HepG2 (cell line): Measurements from ENCODE around the gene OR5B21. TPM values are rescaled to one million over a fixed set of nuclear protein-coding genes. Genes with fewer than 3 reads are reported as not detected.

Experiments used
- ATAC-seq: fragments of 200-7000 bp; cut with Tn5 transposase; 3 replicates; pipeline ENCODE4 v1.9.1; 2020; ENCODE audit warnings: mild to moderate bottlenecking, moderate library complexity
- Bru-seq: library from RNA; stranded (reverse); fragments of 400-500 nt; gene quantifications from one replicate; lab custom pipeline; 2021; lab: Mats Ljungman, UMichigan
- BruChase-seq, 2 experiments: library from RNA; stranded (reverse); fragments of 400-500 nt; gene quantifications; one replicate each; lab custom pipeline; 2021; lab: Mats Ljungman, UMichigan
- BruUV-seq: library from RNA; stranded (reverse); fragments of 400-500 nt; replicated peaks from 2 replicates; lab custom pipeline; 2021; lab: Mats Ljungman, UMichigan
- CTCF ChIA-PET: fragments of 300-600 bp; formaldehyde crosslinking; extraction: SDS; loops from one replicate; lab custom pipeline; 2021; ENCODE audit warnings: low total read pairs, inconsistent platforms, low intra/inter-chr PET ratio; lab: Yijun Ruan, JAX
- POLR2A ChIA-PET: fragments of 350-600 bp; sonication (Branson Sonifier 250); formaldehyde crosslinking; loops from one replicate; lab custom pipeline; 2020; ENCODE audit warnings: antibody characterized with exemption, inconsistent platforms; lab: Yijun Ruan, JAX
- DNase-seq: peaks from one replicate; pipeline ENCODE4 v3.0.0-alpha.2; 2015; ENCODE audit warnings: low spot score
- FAIRE-seq: peaks from 3 replicates; lab custom pipeline; 2011; peaks lifted over from hg19 to GRCh38; lab: Jason Lieb, UNC
- H2AFZ ChIP-seq: one replicate; pipeline ENCODE4 v1.6.1; 2011; ENCODE audit warnings: low read length, inconsistent platforms
- H3K27ac ChIP-seq: fragments of 300-600 bp; 3 replicates; pipeline ENCODE4 v1.8.0; 2011; ENCODE audit warnings: mixed run types, mild to moderate bottlenecking, mixed read lengths, low read length, inconsistent platforms; ENCODE audit not compliant: insufficient read depth; ENCODE audit errors: extremely low read length
- H3K27me3 ChIP-seq, 2 experiments: fragments of 200-600 bp in 1 of 2; 2 replicates in 1 of 2; 3 replicates in 1 of 2; pipeline versions ENCODE4 v1.6.0 to v1.8.0; 2011; ENCODE audit warnings: low read length in 2 of 2, mild to moderate bottlenecking in 2 of 2, moderate library complexity in 2 of 2, inconsistent platforms in 1 of 2; ENCODE audit not compliant: insufficient read depth in 2 of 2, control insufficient read depth in 1 of 2
- H3K36me3 ChIP-seq, 2 experiments: fragments of 200-600 bp in 1 of 2; replicated peaks in 1 of 2; 2 replicates in 1 of 2; 3 replicates in 1 of 2; pipeline versions ENCODE4 v1.5.1 to v1.8.0; 2011; ENCODE audit warnings: low read length in 2 of 2, inconsistent platforms in 1 of 2; ENCODE audit not compliant: insufficient read depth in 2 of 2, control insufficient read depth in 1 of 2
- H3K4me1 ChIP-seq: 2 replicates; pipeline ENCODE4 v1.5.1; 2012; ENCODE audit warnings: low read length, inconsistent platforms; ENCODE audit not compliant: insufficient read depth
- H3K4me2 ChIP-seq: 2 replicates; pipeline ENCODE4 v1.6.0; 2011; ENCODE audit warnings: low read depth, low read length, inconsistent platforms
- H3K4me3 ChIP-seq, 3 experiments: fragments of 200-600 bp in 1 of 3; sonication (generic), shearing (Covaris generic) in 1 of 3; replicated peaks in 1 of 3; 2 replicates each; pipeline ENCODE4 v1.5.1; 2011 to 2016; ENCODE audit warnings: low read length in 3 of 3, inconsistent platforms in 2 of 3, low read depth in 2 of 3, mild to moderate bottlenecking in 2 of 3, control low read depth in 1 of 3, mixed read lengths in 1 of 3; ENCODE audit not compliant: insufficient read depth in 1 of 3
- H3K79me2 ChIP-seq: one replicate; pipeline ENCODE4 v1.6.1; 2011; ENCODE audit warnings: low read length, inconsistent platforms; ENCODE audit not compliant: insufficient read depth
- H3K9ac ChIP-seq: 2 replicates; pipeline ENCODE4 v1.6.0; 2011; ENCODE audit warnings: mild to moderate bottlenecking, low read depth, low read length, inconsistent platforms; ENCODE audit not compliant: insufficient read depth
- H3K9me3 ChIP-seq: 2 replicates; pipeline ENCODE4 v1.5.1; 2012; ENCODE audit warnings: mild to moderate bottlenecking, low read length
- H4K20me1 ChIP-seq: 2 replicates; pipeline ENCODE4 v1.6.0; 2011; ENCODE audit warnings: inconsistent platforms, mild to moderate bottlenecking, low read length, moderate library complexity; ENCODE audit not compliant: insufficient read depth
- ERF ChIP-seq: IDR thresholded peaks from 2 replicates; pipeline ENCODE4 v1.6.1; 2018; ENCODE audit warnings: missing biosample characterization, missing genetic modification reagents
- IKZF1 ChIP-seq: fragments of 450-650 bp; IDR thresholded peaks from 2 replicates; pipeline ENCODE4 v1.7.1; 2016
- JARID2 ChIP-seq: sonication (generic); formaldehyde crosslinking; IDR thresholded peaks from 2 replicates; pipeline ENCODE4 v1.8.1; 2023; ENCODE audit warnings: missing genetic modification reagents, inconsistent platforms; ENCODE audit not compliant: insufficient replicate concordance
- KDM2A ChIP-seq: sonication (generic); formaldehyde crosslinking; IDR thresholded peaks from 2 replicates; pipeline ENCODE4 v1.4.0; 2020; ENCODE audit warnings: low read depth, missing genetic modification reagents, borderline replicate concordance
- MAZ ChIP-seq, 2 experiments: sonication (generic) in 1 of 2; formaldehyde crosslinking in 1 of 2; IDR thresholded peaks; 2 replicates each; pipeline versions ENCODE4 v1.5.0 to v1.6.1; 2012 to 2020; ENCODE audit warnings: low read depth in 2 of 2, mild to moderate bottlenecking in 2 of 2, borderline replicate concordance in 1 of 2, improper control_type of control experiment in 1 of 2, low read length in 1 of 2, missing genetic modification reagents in 1 of 2, moderate library complexity in 1 of 2
- RNF2 ChIP-seq: fragments of 450-650 bp; conservative IDR thresholded peaks from 2 replicates; pipeline ENCODE4 v1.6.1; 2016; ENCODE audit warnings: low read depth
- ZBTB21 ChIP-seq: sonication (generic); formaldehyde crosslinking; IDR thresholded peaks from 2 replicates; pipeline ENCODE4 v1.4.0; 2020; ENCODE audit warnings: missing genetic modification reagents
- ZFP90 ChIP-seq: sonication (generic); formaldehyde crosslinking; IDR thresholded peaks from 2 replicates; pipeline ENCODE4 v1.8.0; 2022; ENCODE audit warnings: missing genetic modification reagents, mild to moderate bottlenecking, inconsistent platforms, borderline replicate concordance
- ZFYVE20 ChIP-seq: sonication (generic); formaldehyde crosslinking; IDR thresholded peaks from 2 replicates; pipeline ENCODE4 v1.8.0; 2023; ENCODE audit warnings: low read depth, mild to moderate bottlenecking, moderate library complexity, missing genetic modification reagents, borderline replicate concordance
- WGBS: methylation state at CpG from one replicate; pipeline ENCODE4 v1.1.6; 2017; ENCODE audit warnings: low lambda C conversion rate; 5-methylcytosine and 5-hydroxymethylcytosine counted together
- in situ Hi-C: cut with HindIII; loops from 2 replicates; pipeline ENCODE4 v1.10.0; 2017; ENCODE audit warnings: low pct_unique_long_range_greater_than_20kb; ENCODE audit not compliant: extremely low pct_ligation_motif_present
- intact Hi-C: fragments of 100-400 bp; cut with micrococcal nuclease; formaldehyde crosslinking; loops from one replicate; pipeline ENCODE4 v1.10.0; 2022; ENCODE audit not compliant: unreplicated experiment
- long read RNA-seq, 2 experiments: library from RNA in 1 of 2; library from polyadenylated mRNA in 1 of 2; stranded (forward) in 1 of 2; unstranded in 1 of 2; transcript quantifications; one replicate each; pipeline ENCODE4 v2.0.0, GENCODE V29; 2019 to 2022
- polyA minus RNA-seq, 3 experiments: library from RNA; depleted of rRNA, polyadenylated mRNA; stranded (reverse); fragments of >200 nt; gene quantifications; 2 replicates each; pipeline ENCODE4 v1.2.3, GENCODE V29; 2011; ENCODE audit warnings: low replicate concordance in 1 of 3
- polyA plus RNA-seq, 8 experiments: library from polyadenylated mRNA; depleted of rRNA in 3 of 8; stranded (reverse) in 7 of 8; unstranded in 1 of 8; fragments of >200 nt; fragmentation: Illumina TruSeq in 4 of 8; extraction: Trizol in 4 of 8; gene quantifications; 2 replicates each; pipeline versions ENCODE4 v1.2.1 to v1.2.3, GENCODE V29; 2011 to 2016; ENCODE audit warnings: low read depth in 4 of 8, missing spikeins in 1 of 8, mixed read lengths in 1 of 8; ENCODE audit not compliant: insufficient read depth in 1 of 8
- total RNA-seq, 5 experiments: library from RNA; depleted of rRNA; stranded (reverse); fragments of >200 nt; fragmentation: Illumina TruSeq; extraction: Trizol; gene quantifications; 2 replicates each; pipeline ENCODE4 v1.2.3, GENCODE V29; 2016; ENCODE audit warnings: low read depth in 1 of 5
- TF ChIP-seq, protein P1 (sequence below): sonication (generic); formaldehyde crosslinking; IDR thresholded peaks from 2 replicates; pipeline ENCODE4 v1.5.0; 2020; ENCODE audit warnings: missing genetic modification reagents, mild to moderate bottlenecking, borderline replicate concordance

Gene OR5B21
- total RNA-seq (2016; rRNA removed; fragmentation: Illumina TruSeq; extraction: Trizol) (not detected in 2 replicates), polyA plus RNA-seq (2011; rRNA removed) (0.08 TPM in 1 of 2 replicates, not detected in the other), polyA minus RNA-seq (2011; rRNA and poly(A)+ RNA removed; ENCODE audit: low replicate concordance) (not detected in 2 replicates), Bru-seq, nascent RNA (not detected), BruChase-seq, experiment 1, labeled RNA remaining after a 6-hour chase (percentile 20 among the genes with signal in this experiment), BruChase-seq, experiment 2, labeled RNA remaining after a 2-hour chase (percentile 25 among the genes with signal in this experiment)
- total RNA-seq (2016; cell fraction: cytosol; rRNA removed; fragmentation: Illumina TruSeq; extraction: Trizol; ENCODE audit: low read depth): not detected in 2 replicates
- not detected in 2 replicates for total RNA-seq (2016; cell fraction: insoluble cytoplasmic fraction; rRNA removed; fragmentation: Illumina TruSeq; extraction: Trizol)
- not detected in 2 replicates for total RNA-seq (2016; cell fraction: membrane; rRNA removed; fragmentation: Illumina TruSeq; extraction: Trizol)
- total RNA-seq (2016; cell fraction: nucleus; rRNA removed; fragmentation: Illumina TruSeq; extraction: Trizol): not detected in 2 replicates
- not detected in 2 replicates for polyA plus RNA-seq (2011; cell fraction: cytosol; rRNA removed)
- not detected in 2 replicates for polyA plus RNA-seq (2011; cell fraction: nucleus; rRNA removed)
- not detected in 2 replicates for polyA plus RNA-seq (2012)
- not detected in 2 replicates for polyA plus RNA-seq (2016; cell fraction: cytosol; fragmentation: Illumina TruSeq; extraction: Trizol; ENCODE audit: low read depth)
- not detected in 2 replicates for polyA plus RNA-seq (2016; cell fraction: insoluble cytoplasmic fraction; fragmentation: Illumina TruSeq; extraction: Trizol; ENCODE audit: low read depth)
- polyA plus RNA-seq (2016; cell fraction: membrane; fragmentation: Illumina TruSeq; extraction: Trizol; ENCODE audit: low read depth): not detected in 2 replicates
- polyA plus RNA-seq (2016; cell fraction: nucleus; fragmentation: Illumina TruSeq; extraction: Trizol; ENCODE audit: insufficient read depth, low read depth): not detected in 2 replicates
- polyA minus RNA-seq (2011; cell fraction: cytosol; rRNA and poly(A)+ RNA removed): not detected in 2 replicates
- not detected in 2 replicates for polyA minus RNA-seq (2011; cell fraction: nucleus; rRNA and poly(A)+ RNA removed)
- long read RNA-seq, experiment 1: 0 reads
- long read RNA-seq, experiment 2: 0 reads

- WGBS: 7% methylated on average over 1 of the region's 1 CpG
- no peak within 1 kb of the TSS for H3K9ac ChIP-seq
- no peaks in the 10 kb centered on the region for H4K20me1 ChIP-seq
- H2AFZ ChIP-seq: no peak within 1 kb of the TSS
- no TSS peak for BruUV-seq
- intact Hi-C loops (loop anchor here (10.0 kb wide), 1 partner anchor 673 kb away; no protein-coding TSS in a partner anchor), in situ Hi-C loops (loop anchor here (25.0 kb wide), 3 partner anchors 96 to 846 kb away; partner anchors contain the start of genes CLP1, OR5B3 and ZDHHC5)
- CTCF ChIA-PET: no interaction called here
- H3K27ac ChIP-seq: no peak within 1 kb of the TSS
- no peaks in the 10 kb centered on the region for H3K36me3 ChIP-seq
- no peaks in the 10 kb centered on the region for H3K9me3 ChIP-seq
- TF ChIP-seq ERF (CRISPR knock-in tag) (no peak), ZFP90 (CRISPR knock-in tag) (no peak), ZBTB21 (CRISPR knock-in tag) (no peak), RNF2 (no peak), KDM2A (no peak), ZFYVE20 (CRISPR knock-in tag) (no peak), JARID2 (CRISPR knock-in tag) (no peak), MAZ (IDR thresholded peaks at IDR 0.05; ENCODE audit: borderline replicate concordance, low read depth, low read length) (no peak), MAZ (CRISPR knock-in tag; IDR thresholded peaks at IDR 0.05; ENCODE audit: low read depth) (no peak), IKZF1 (no peak)
- TF ChIP-seq, protein P1, sequence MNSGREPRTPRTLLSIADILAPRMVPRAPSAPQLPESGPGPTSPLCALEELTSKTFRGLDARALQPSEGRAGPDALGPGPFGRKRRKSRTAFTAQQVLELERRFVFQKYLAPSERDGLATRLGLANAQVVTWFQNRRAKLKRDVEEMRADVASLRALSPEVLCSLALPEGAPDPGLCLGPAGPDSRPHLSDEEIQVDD (CRISPR knock-in tag): no peak
- POLR2A ChIA-PET: no interaction called here
- H3K27me3 ChIP-seq: no peaks in the 10 kb centered on the region
- ATAC-seq (no peak), DNase-seq (no peak), FAIRE-seq (no peak)
- no peak within 1 kb of the TSS for H3K4me2 ChIP-seq
- H3K79me2 ChIP-seq: no peaks in the 10 kb centered on the region
- no peak within 1 kb of the TSS for H3K4me3 ChIP-seq
- peaks cover 12% of the 10 kb centered on the region for H3K4me1 ChIP-seq
Observed at GRCh38 chr11:58508005-58508404, at the start of gene OR5B21. Gene OR5B21, minus strand, starts transcription at chr11:58508105. Its CDS starts 0 bp downstream, at chr11:58508105.
